ENCODE data around the gene FMN2. TPM values are rescaled to one million over a fixed set of nuclear protein-coding genes. Genes with fewer than 3 reads are reported as not detected.
"Not testable (repeated sequence)": the region's sequence is repeated elsewhere in the genome, so short reads cannot be mapped to it uniquely, and the experiment has no call there.

The FMN2 gene
- total RNA-seq, 1 donor from 2014 or later, result not detected

GRCh38 chr1:240258910-240259309 is 167.2 kb downstream of the FMN2 start:
- no peak for ATAC-seq

- not testable (repeated sequence) for ATAC-seq
Measured at GRCh38 chr1:240264494-240264893, 172.8 kb downstream of the FMN2 start.

DNA sequence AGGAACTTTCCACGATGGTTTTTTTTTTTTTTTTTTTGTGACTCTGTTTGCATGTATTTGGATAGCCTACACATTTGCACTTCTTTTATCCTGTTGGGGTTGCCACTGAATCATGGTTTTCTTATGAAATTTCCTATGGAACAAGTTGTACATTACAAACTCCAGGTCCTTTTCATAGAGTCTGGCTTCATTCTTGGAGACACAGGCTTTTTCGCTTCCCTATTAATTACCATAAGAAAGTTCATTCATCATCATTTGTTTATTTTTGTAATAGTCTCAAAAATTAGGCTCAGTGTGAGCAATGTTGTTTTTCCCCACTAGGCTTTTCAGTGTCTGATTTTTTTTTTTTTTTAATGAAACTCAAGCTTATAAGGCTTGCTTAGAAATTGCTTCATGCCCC is 179.4 kb downstream of the FMN2 start:
- no peak for ATAC-seq

DNA sequence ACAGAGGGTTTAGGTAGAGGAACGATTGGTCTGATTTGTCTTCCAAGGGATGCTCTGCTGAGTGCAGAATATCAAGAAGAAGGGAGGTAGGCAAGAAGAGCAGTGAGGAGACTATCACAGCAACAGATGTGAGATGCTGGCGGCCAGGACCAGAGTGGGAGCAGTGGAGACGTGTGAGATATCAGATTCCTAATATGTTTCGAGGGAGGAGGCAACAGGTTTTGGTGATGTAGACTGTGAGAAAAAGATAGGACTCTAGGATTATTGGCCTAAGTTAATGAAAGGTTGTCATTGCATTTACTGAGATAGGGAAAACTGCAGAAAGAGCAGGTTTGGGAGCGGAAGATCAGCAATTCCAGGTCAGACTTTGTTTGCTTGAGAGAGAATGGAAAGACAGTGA is 182.9 kb downstream of the FMN2 start:
- no peak for ATAC-seq

DNA sequence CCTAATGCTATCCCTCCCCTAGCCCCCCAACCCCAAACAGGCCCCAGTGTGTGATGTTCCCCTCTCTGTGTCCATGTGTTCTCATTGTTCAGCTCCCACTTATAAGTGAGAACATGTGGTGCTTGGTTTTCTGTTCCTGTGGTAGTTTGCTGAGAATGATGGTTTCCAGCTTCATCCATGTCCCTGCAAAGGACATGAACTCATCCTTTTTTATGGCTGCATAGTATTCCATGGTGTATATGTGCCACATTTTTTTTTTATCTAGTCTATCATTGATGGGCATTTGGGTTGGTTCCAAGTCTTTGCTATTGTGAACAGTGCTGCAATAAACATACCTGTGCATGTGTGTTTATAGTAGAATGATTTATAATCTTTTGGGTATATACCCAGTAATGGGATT is 183.5 kb downstream of the FMN2 start:
- not testable (repeated sequence) for ATAC-seq

DNA sequence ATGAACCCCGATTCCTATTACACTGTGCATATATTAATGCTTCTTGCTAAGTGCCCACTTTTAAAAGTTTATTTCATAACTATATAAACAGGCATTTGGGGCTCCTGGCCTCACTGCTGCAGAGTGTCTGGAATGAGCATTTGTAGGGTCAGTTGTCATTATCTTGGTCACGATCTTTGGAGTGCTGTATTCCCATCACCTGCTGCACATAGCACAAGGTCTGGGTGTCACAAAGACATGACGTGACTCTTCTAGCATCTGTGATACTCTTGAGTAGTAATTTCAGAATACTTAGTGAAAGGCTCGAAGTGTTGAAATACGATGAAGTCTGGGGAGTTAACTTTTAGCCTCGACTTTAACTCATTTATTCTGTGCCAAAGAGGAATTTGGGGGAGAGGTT is 186.4 kb downstream of the FMN2 start:
- ATAC-seq, result no peak

GRCh38 chr1:240280560-240281322 is 189.1 kb downstream of the FMN2 start:
- no peak for ATAC-seq

GRCh38 chr1:240282061-240282830 is 190.6 kb downstream of the FMN2 start:
- ATAC-seq, result no peak

GRCh38 chr1:240284656-240285414 is 193.2 kb downstream of the FMN2 start:
- ATAC-seq, result no peak

DNA sequence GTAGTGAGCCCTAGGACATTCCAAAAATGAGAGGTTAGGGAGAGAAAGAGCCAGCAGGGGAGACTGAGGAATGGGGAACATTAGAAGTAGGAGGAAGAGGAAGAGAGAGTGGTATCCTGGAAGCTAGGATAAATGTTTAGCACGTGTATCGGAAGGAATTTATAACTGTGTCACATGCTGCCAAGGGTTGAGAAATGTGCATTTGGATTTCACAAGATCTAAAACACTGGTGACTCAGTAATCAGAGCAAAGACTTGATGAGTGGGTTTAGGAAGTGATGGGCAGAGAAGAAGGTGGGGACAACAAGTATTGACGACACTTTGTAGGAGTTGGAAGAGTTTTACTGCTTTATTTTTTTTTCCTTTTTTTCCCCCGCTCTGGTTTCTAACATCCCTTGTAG is 193.9 kb downstream of the FMN2 start:
- ATAC-seq, result no peak

GRCh38 chr1:240287722-240288121 is 196.0 kb downstream of the FMN2 start:
- ATAC-seq, result no peak

DNA sequence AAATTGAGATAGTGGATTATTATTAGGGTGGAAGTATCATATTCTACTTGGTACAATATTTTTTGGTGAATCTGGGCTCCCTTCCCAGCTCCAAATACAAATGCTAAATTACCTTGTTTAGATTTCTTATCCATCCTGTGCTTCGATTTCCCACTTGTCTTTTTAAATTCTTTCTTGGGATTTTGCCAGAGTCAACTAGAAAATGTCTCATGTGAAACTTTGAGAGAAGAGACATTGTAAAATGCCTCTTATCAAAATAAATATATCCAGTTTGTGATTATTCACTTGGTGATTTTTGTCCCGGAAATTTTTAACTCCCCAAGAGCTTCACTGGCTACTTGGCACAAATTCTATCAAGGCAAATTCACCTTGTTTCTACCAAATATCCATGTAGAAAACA is 202.0 kb downstream of the FMN2 start:
- ATAC-seq, result no peak

- ATAC-seq, result no peak
Measured at GRCh38 chr1:240294566-240294965, 202.9 kb downstream of the FMN2 start.

DNA sequence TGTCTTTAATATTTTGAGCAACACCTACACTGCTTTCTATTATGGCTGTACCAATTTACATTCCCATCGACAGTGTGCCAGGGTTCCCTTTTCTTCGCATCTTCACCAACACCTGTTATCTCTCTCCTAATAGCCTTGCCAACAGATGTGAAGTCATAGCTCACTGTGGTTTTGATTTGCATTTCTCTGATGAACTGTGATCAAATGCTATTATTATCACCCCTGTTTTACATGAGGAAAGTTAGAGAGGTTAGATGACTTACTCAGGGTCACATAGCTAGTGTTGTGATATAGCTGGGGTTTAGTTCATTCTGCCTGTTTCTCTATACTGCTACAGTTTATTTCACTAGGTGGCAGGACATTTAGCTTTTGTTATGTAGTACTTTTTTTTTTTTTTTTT is 204.1 kb downstream of the FMN2 start:
- ATAC-seq, result no peak

DNA sequence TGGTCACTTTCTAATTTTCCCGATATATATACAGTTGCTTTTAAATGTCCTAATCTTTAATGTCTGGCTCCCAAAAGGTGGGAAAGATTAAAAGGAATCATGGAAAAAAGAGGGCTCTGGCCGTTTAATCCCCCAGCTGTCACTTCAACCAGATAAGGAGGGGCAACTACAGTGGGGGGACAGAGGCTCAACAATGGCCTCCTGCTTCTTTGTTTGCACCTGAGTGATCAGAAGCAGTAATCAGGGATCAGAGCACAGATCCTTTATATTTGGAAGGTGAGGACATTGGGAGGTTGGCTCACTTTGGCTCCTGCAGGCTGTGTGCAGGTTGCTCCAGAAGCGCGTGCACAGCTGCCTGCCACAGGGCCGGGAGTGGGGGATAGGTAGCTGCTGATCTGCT is 212.8 kb downstream of the FMN2 start:
- no peak for ATAC-seq

GRCh38 chr1:240306673-240307072 is 215.0 kb downstream of the FMN2 start:
- ATAC-seq, result no peak

DNA sequence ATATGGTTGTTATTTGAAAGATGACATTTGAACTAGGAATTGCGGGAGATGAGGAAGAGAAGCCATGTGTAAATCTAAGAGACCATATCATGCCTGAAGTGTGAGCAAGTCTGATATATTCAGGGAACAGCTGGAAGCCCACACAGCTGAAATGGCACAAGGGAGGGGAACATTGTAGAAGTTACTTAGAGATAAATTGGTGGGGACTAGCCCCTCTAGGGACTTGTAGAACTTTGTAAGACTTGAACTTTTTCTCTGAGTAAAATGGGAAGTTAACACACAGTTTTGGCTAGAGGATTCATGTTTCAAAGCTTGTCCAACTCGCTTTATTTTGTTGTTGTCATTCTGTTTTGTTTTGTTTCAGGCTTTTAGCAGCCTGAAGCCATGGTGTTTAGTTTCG is 216.4 kb downstream of the FMN2 start:
- no peak for ATAC-seq

- no peak for ATAC-seq
Measured at GRCh38 chr1:240309769-240310168, 218.1 kb downstream of the FMN2 start.

GRCh38 chr1:240310226-240310925 is 218.7 kb downstream of the FMN2 start:
- ATAC-seq, result no peak

DNA sequence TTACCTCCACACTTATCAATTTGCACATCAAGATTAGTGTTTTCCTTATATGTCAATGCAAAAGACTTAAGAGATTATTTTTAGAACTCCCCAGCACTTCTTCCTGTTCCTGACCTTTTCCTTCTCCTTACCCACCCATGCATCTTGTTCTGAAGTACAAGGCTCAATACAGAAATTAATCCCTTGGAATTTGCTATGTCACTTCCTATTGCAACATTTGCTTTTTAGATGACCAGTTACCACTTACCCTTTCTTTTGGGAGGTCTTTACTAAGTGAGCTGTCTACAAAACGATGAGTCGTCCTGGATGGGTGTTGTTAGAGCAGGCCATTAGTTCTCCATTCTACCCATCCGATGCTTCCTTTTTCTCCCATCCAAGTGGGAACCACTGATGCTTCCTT is 221.2 kb downstream of the FMN2 start:
- ATAC-seq, result no peak

DNA sequence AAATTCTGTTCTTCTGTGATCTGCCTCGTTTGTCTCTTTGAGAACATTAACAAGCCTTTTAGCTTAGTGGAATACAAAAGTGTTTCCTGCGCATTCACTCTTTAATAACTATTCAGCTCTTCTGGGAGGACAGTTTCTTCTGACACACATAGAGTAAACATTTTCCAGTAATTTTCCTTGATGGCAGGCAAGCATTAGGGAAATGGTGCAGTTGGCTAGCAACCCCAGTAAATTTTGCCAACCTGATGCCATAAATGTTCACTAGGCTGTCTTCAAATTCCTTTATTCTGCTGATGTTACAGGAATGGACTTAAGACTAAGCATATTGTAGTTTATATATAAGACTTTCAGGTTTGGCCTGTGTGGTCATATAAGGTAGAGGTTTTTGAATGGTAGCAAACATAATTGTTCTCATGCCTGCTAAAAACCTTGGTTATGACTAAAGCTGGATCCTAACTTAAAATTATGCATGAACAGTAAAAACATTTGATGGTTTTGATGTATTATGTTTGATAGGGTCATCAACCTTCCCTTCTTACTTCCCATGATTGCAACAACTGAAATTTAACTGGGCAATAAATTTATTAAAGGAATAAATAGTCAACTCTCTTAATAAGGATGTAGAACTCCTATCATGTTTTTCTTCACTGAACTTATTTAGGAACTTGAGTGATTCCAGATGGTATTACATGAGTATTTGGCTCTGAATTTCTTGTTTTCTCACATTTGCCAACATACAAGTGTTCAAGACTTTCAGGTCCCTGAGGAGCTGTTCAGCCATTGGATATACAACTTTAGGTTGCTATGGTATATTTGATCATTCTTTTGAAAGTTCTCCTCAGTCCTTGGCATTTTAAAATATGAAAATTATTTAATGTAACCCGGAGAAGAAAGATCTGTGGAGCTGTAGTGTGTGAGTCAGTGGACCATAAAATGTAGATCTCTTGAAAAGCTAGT is 223.4 kb downstream of the FMN2 start:
- no peak for ATAC-seq

GRCh38 chr1:240319998-240320397 is 228.3 kb downstream of the FMN2 start:
- ATAC-seq, result no peak

Measured in esophagus mucosa (tissue), 1 donor.